Right ventricle myocardium superior (tissue), 1 donor: ENCODE data around the gene ECE1. TPM values are rescaled to one million over a fixed set of nuclear protein-coding genes. Genes with fewer than 3 reads are reported as not detected.

ENCODE experiments used
- ATAC-seq: fragments of 200-7000 bp; cut with Tn5 transposase; one replicate; pipeline ENCODE4 v1.9.1; 2020; ENCODE audit warnings: mild to moderate bottlenecking; ENCODE audit not compliant: poor library complexity
- DNase-seq: peaks from one replicate; pipeline ENCODE4 v3.0.0-alpha.2; 2020
- intact Hi-C: fragments of 100-400 bp; cut with DNase I; formaldehyde crosslinking; loops from one replicate; pipeline ENCODE4 v1.11.2; 2022
- total RNA-seq: library from RNA; stranded (reverse); fragmentation: NEBNext Ultra II Directional; extraction: Animal tissue kit (Norgen Biotek cat#: 25700); gene quantifications from one replicate; pipeline ENCODE4 v1.2.1, GENCODE V29; 2021
- donor health status: DM: no; HTN: yes; CAD: no; lungs with severe emphysema.

The ECE1 gene
- total RNA-seq, 1 donor from 2014 or later = 45.3 TPM

GRCh38 chr1:21327566-21328323 lies 37.5 kb upstream of the ECE1 start:
- intact Hi-C loops = no loop called here
- DNase-seq (no peak), ATAC-seq (no peak)

DNA sequence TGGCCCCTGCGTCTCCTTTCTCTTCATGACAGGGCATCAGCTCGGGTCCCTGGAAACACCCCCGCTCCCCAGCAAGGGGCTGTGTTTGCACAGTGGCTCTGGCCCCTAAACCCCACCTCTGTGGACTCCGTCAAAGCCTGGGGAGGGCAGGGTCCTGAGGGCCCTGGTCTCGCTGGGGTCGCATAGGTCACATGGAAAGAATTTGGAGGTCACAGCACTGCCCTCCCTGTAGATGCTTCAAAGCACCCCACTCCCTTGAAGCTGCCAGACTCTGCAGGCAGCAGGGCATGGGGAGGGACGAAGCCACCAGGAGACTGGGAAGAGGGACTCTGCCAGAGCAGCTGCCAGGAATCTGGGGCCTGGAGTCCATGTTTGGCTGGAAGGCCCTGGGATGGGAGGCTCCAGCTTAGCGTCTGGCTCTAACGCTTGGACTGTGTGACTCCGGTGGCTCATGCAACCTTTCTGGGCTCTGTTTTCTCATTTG lies 36.6 kb upstream of the ECE1 start:
- DNase-seq (peak; percentile 76), ATAC-seq (peak; percentile 51)
- intact Hi-C loops = no loop called here

DNA sequence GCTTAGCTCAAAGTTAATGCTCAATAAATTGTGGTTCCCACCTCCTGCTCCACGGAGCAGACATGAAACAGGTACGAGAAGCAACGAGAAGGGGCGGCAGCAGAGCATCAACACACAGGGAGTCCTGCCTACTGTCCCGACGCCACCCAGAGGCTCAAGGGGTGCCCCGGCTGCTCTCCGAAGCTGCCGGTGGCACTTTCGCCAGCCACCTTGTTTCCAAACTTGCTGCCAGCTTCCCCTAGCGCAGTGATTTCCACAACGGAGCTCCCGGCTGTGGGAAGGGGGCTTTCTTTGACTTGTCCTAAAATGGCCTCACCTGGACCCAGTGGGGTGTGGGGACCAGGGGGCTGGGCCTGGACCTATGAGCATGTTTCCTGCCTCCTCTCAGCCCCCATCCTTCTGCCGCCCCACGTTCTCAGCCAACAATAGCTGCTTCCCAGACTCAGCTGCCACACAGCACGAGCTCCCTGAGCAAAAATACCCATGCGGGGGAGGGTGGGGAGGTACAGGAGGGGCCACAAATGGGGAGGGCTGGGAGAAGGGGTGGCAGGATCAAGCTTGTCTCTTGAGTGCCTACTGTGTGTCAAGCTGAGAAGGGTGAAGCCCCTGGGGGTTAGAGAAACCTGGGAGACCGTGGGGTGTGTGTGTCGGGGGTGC lies 35.6 kb upstream of the ECE1 start:
- no peak for DNase-seq
- ATAC-seq = no peak
- intact Hi-C loops = no loop called here

- DNase-seq (no peak), ATAC-seq (peak; percentile 1)
- intact Hi-C loops = no loop called here
Measured at GRCh38 chr1:21325231-21325718, 35.0 kb upstream of the ECE1 start.

DNA sequence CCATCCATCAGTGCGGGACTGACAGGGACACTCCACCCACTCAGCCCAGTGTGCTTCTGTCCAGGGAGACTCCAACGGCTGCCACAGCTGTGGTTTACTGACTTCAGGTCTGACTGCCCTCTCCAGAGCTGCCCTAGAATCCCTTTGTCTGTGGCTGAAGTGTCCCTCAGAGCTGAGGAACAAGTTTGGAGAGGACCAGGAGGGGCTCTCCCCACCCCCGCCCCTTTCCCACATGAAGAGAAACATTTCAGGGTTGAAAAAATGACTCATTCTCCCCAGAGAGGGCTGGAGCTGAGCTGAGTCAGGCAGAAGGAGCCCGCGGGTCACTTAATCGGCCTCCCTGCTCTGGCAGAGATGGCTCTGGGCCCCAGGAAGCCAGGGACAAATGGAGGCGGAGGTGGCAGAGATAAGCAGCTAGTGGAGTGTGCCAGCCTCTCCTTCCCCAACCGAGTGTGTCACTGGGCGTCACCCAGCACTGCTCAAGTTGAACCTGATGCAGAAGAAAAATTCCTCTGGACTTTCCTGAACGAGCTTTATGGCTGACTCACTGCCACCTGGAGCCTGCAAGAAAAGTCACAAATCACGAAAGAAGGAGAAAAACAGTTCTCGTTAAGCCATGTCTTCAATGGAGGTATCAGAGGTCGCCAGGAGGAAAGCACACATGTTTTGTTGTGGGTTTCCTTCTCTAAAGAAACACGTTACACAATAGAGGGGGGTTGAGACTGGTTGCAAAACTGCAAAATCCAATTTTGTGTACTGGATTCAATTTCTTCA lies 34.3 kb upstream of the ECE1 start:
- peak; percentile 74 for ATAC-seq
- intact Hi-C loops = no loop called here
- peak; percentile 87 for DNase-seq

GRCh38 chr1:21323091-21323490 lies 32.8 kb upstream of the ECE1 start:
- intact Hi-C loops = no loop called here
- ATAC-seq = no peak
- no peak for DNase-seq

DNA sequence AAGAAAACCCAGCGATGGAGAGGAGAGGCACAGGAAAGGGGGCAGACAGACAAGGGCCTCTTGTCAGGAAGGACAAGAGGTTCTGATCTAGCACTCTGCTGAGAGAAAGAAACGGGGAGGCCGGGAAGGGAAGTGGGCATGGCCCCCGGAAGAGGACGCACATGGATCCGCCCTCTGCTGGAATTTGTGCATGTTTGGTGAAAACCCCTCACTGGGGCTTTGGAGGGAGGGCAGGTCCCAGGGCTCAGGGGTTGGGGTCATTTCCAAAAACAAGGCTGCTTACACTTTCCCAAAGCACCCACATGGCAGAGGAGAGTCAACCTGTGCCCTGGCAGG lies 32.4 kb upstream of the ECE1 start:
- intact Hi-C loops = no loop called here
- DNase-seq (no peak), ATAC-seq (no peak)

GRCh38 chr1:21321963-21322680 lies 31.9 kb upstream of the ECE1 start:
- intact Hi-C loops = no loop called here
- DNase-seq (no peak), ATAC-seq (no peak)

DNA sequence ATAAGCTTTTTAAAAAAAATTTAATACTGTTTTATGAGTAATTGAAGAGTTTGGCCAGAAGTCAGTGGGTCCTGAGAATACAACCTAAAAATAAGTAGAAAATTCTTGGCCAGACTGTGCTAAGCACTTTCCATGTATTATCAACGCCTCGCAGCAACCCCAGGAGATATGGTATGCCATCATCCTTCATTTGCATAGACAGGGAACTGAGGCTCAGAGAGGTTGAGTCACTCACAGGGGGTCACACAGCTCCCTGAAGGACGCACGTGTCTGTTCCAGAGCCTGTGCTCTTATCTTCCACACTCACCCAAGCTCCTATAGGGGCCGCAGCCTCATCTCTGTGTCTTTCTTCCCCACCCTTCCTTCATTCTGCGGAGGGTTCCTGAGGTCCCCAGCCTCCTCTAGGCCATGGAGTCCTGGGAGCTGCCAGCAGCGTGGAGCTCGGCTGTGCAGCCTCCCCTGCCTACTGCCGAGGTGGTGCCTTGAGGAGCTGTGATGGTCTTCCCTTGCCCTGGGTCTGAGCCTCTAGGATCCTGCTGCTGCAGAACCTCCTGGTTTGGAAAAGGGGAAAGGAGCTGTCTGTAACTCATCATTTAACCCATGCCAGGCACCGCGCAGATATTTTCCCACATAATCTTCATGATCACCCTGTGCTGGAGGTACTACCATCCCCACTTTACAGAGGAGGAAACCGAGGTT lies 30.3 kb upstream of the ECE1 start:
- DNase-seq = no peak

DNA sequence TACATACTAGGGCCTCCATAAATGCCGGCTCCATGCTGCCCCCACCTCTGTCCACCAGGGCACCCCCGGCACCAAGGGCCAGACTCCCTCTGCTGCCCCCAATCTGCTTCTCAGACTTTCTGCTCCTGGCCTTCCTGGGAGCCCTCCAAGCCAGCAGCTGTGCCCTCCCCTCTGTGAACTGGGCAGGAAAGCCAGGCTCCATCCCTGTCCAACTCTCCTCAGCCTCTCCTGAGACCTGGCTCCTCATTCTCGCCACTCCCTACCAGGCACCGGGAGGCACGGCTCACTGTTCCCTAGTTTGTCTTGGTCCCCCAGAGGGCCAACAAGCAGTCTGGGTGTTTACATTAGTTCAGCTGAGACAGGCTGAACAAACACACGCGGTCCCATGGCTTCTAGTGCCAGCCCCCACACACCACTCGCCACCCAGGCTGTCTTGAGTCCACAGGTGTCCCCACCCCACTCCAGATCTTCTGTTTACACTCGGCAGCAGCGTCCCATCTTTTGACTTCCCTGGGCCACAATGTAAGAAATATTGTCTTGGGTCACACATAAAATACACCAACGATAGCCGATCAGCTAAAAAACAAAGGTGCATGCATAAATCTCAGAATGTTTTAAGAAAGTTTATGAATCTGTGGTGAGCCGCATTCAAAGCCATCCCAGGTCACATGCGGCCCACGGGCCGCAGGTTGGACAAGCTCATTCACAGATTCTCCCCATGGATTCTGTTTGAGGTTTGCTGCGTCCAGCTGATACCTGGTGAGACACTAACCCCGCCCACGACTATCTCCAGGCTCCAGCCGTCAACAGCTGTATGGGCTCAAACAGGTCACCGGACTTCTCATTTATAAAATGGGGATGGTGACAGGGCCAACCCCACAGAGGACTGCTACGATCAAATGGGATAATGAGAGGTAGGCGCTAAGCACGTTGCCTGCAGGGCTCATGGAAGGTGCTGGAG lies 29.5 kb upstream of the ECE1 start:
- ATAC-seq (no peak), DNase-seq (no peak)
- intact Hi-C loops = no loop called here

More for the DNA sequence above, 30.3 kb upstream of the ECE1 start:
- no peak for ATAC-seq
- intact Hi-C loops = no loop called here

GRCh38 chr1:21318714-21319159 lies 28.5 kb upstream of the ECE1 start:
- ATAC-seq (peak; percentile 59), DNase-seq (peak; percentile 94)
- intact Hi-C loops = no loop called here

DNA sequence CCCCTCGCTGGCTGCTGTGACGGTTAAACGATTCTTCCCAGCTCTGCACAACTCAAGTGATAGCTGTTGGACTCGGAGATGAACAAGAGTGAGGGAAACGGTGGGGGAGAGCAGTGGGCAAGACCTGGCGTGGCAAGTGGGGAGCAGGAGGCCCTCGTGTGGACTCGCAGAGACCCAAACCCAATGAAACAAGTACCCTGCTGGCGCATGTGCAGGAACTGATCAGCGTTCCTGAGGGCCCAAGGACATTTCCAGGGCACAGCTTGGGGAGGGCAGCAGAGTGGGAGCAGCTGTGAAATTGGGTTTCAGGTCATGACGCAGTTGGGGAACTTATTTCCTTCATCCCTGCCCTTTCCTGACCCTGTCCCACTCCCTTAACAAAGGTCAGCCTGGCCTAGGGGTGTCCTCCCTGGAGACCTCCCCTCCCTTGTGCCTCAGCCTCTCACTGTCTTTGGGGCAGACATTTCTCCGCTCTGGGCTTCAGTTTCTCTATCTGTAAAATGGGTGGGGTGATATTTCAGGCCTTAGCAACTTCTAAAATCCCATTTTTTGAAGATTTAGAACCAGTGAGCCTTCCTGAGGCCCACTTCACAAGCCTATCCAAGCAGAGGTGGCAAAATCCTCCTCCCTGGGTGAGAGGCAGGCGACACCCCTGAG lies 27.9 kb upstream of the ECE1 start:
- ATAC-seq (no peak), DNase-seq (no peak)
- intact Hi-C loops = no loop called here

GRCh38 chr1:21317690-21318043 lies 27.4 kb upstream of the ECE1 start:
- ATAC-seq (no peak), DNase-seq (no peak)
- intact Hi-C loops = no loop called here

DNA sequence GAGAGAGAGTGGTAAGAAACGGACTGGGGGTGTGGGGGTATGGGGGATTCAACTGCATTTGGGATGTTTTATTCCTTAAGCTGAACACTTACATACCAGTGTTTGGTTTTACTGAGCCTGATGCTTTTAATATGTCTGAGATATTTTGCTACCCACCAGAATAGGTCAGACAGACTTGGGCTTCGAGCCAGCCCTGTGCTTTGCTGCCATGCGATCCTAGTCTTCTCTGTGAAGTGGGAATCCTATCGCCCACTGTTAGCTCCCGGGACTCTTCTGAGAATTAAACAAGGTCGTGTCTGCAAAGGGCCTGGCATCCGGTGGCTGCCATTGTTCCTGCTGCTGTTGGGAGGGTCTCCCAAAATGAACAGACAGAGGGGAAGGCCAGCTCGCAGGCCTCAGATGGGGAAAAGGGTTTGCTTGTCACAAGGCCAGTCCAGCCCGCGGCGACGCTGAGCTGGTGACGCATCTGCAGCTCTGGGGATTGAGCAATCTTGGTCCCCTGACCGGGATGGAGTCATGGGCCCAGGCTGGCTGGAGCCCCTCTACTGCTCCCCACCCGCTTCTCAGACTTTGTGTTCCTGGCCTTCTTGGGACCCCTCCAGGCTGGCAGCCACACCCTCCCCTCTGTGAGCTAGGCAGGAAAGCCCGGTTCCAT lies 26.9 kb upstream of the ECE1 start:
- ATAC-seq (peak; percentile 69), DNase-seq (peak; percentile 90)
- intact Hi-C loops = no loop called here

- ATAC-seq (no peak), DNase-seq (no peak)
- intact Hi-C loops = no loop called here
Measured at GRCh38 chr1:21314743-21315396, 24.6 kb upstream of the ECE1 start.
